ENCODE data around the gene NLGN2.

Gene NLGN2

DNA sequence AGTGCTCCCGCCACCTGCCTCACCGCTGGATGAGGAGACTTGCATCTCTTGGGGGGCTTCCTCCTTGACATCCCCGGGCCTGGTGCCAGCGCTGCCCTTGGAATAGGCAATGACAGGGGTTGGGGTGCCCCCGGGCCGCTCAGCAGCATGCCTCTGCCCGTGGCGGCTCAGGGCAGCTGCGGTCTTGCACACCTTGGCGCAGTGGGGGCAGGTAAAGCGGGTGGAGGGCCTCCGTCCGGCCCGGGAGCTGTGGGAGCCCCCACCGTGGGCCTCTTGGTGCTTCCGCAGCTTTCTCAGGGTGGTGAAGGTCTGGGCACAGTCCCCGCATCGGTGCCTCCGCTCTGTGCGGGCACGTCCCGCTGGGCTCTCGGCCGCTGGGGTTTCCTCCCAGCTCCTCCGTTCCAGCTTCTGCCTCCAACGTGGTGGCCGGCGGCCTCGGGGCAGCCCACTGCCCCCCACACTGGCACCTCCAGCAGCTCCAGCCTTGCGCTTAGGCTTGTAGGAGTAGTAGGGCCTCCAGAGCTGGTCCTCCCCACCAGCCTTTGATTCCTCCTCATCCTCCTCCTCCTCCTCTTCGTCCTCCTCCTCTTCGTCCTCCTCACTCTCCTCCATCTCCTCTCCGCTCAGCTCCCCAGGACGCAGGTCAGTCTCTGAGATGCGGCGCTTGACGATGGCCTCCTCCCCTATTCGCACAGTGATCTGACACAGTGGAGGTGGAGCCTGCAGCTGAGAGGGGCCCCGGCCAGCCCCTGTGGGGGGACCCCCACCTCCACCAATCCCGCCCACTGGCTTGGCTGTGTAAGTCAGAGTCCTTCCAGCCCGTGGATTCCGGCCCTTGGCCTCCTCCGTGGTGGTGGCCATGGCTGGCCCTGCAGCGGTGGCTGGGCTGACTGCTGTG, 55.1 kb downstream of the NLGN2 start:
- no peak for DNase-seq (ENCODE audit: low read depth in 2 of 2)
- TF ChIP-seq, protein P1, sequence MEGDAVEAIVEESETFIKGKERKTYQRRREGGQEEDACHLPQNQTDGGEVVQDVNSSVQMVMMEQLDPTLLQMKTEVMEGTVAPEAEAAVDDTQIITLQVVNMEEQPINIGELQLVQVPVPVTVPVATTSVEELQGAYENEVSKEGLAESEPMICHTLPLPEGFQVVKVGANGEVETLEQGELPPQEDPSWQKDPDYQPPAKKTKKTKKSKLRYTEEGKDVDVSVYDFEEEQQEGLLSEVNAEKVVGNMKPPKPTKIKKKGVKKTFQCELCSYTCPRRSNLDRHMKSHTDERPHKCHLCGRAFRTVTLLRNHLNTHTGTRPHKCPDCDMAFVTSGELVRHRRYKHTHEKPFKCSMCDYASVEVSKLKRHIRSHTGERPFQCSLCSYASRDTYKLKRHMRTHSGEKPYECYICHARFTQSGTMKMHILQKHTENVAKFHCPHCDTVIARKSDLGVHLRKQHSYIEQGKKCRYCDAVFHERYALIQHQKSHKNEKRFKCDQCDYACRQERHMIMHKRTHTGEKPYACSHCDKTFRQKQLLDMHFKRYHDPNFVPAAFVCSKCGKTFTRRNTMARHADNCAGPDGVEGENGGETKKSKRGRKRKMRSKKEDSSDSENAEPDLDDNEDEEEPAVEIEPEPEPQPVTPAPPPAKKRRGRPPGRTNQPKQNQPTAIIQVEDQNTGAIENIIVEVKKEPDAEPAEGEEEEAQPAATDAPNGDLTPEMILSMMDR (IDR thresholded peaks at IDR 0.05; ENCODE audit: low read depth, low read length), result no peak
- no peak overlapping the region for H3K4me3 ChIP-seq (replicated peaks in 1 of 2; ENCODE audit: low read depth in 2 of 2, low read length in 2 of 2)

DNA sequence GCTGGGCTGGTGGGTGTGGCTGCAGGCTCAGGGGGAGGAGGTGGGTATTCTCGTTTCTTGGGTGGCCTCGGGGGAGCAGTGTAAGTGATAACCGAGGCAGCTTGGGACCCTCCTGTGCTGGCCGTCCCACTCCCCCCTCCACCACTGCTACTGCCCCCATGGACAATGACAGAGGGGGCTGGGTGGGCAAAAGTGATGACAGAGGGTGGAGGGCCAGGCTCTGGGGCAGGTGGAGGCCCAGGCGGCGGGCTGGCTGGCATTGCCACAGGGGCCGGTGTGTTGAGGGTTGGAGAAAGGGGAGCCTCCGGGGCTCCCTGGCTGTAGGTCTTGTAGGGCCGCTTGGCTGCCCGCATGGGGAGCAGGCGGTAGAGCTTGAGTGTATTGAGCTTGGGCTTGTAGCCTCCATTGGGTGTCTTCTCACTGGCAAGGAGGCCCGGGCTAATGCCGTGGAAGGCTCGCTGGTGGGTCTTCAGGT, 55.8 kb downstream of the NLGN2 start:
- TF ChIP-seq, protein P1 (IDR thresholded peaks at IDR 0.05; ENCODE audit: low read depth, low read length), result no peak
- DNase-seq (ENCODE audit: low read depth in 2 of 2), result no peak
- no peak overlapping the region for H3K4me3 ChIP-seq (replicated peaks in 1 of 2; ENCODE audit: low read depth in 2 of 2, low read length in 2 of 2)

DNA sequence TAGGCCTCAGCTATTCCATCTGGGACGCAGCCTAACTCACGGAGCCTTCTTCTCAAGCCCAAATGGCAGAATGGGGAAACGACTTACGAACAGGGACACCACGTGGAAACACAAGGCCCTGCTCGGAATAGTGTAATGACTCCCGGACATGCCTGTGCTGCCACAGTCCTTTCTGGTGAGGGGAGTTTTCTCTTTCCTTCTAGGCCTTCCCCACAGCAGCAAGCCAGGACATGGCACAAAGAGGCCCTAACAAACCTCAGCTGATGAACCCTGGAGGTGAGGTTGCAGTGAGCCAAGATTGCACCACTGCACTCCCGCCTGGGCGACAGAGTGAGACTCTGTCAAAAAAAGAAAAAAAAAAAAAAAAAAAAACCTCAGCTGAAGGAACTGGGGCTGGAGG, 56.4 kb downstream of the NLGN2 start:
- TF ChIP-seq, protein P1 (IDR thresholded peaks at IDR 0.05; ENCODE audit: low read depth, low read length), result no peak
- no peak overlapping the region for H3K4me3 ChIP-seq (replicated peaks in 1 of 2; ENCODE audit: low read depth in 2 of 2, low read length in 2 of 2)
- DNase-seq (ENCODE audit: low read depth in 2 of 2), result no peak

DNA sequence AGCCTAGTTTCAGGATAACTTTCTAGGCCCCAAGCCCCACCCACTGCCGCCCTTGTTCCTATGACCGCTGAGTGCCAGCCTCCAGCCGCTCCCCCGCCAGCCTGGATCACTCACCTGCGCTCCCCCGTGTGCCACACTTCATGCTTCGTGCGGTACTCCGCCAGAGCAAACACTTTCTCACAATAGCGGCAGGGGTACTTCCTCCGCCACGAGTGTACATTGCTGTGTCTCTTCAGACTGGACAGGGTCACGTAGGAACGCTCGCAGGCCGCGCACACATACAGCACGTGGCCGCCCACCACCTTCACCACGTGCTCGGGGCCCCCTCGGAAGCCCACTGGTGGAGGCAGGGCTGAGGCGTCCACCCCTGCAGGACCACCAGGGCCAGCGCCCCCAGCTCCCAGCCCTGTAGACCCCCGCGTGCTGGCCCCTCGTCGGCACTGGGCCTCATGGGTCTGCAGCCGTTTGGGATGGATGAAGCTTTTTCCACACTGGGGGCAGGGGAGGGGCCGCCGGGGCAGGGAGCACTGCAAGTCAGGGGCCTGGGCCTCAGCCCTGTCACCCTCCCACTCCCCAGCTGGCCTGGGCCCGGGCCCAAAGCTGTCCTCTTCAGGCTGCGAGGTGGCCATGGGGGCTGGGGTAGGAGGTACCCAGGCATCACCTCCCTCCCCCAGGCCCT, 58.1 kb downstream of the NLGN2 start:
- H3K4me3 ChIP-seq (replicated peaks in 1 of 2; ENCODE audit: low read depth in 2 of 2, low read length in 2 of 2), result no peak overlapping the region
- no peak for DNase-seq (ENCODE audit: low read depth in 2 of 2)
- TF ChIP-seq, protein P1 (IDR thresholded peaks at IDR 0.05; ENCODE audit: low read depth, low read length), result no peak

DNA sequence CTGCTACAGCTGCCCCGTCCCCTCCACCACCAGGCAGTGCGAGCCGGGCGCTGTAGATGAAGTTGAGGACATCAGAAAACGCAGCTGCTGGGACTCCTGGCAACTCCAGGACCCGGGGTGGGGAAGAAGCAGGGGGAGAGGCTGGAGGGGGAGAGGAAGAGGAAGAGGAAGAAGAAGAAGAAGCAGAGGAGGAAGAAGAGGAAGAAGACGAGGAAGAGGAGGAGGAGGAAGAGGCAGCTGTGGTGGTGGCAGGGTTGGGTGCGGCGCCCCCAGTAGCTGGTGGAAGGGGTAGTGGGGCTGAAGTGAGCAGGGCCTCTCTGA, 58.6 kb downstream of the NLGN2 start:
- no peak overlapping the region for H3K4me3 ChIP-seq (replicated peaks in 1 of 2; ENCODE audit: low read depth in 2 of 2, low read length in 2 of 2)
- no peak for DNase-seq (ENCODE audit: low read depth in 2 of 2)
- TF ChIP-seq, protein P1 (IDR thresholded peaks at IDR 0.05; ENCODE audit: low read depth, low read length), result no peak

DNA sequence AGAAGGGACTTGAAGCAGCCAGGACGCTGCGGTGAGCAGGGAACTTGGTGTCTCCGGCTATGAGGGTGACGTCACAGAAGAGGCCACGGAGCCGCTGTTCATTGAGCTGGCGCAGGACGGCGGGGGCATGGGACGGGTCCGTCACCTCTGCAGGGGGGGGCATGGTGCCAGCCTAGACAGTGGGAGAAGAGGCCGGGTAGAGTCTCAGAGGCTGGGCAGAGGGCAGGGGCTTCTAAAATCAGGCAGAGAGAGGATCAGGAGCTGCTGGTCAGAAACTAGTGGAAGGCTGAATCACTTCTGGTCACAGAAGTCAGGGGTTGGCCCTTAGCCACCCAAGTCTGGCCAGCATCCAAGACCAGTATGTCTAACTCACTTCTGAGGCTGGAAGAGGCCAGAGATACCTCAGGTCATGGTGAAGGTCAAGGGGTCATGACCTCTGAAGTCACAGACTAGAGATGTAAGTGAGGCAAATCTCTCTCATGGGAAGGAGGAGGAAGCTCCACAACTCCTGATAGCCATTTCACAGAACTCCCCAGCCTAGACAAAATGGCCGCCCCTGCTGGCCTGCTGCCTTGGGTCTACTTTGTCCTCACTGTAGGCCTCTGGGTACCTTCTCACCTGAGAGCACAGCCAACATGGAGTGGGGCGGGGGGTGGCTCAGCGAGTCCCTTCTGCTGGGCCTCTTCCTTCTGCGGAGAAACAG, 59.1 kb downstream of the NLGN2 start:
- DNase-seq (ENCODE audit: low read depth in 2 of 2), result peak; percentile 78 to 92
- TF ChIP-seq, protein P1 (IDR thresholded peaks at IDR 0.05; ENCODE audit: low read depth, low read length), result no peak
- no peak overlapping the region for H3K4me3 ChIP-seq (replicated peaks in 1 of 2; ENCODE audit: low read depth in 2 of 2, low read length in 2 of 2)
